Lung (tissue), 12 donors: ENCODE data around the gene DAZAP2. TPM values are rescaled to one million over a fixed set of nuclear protein-coding genes. Genes with fewer than 3 reads are reported as not detected.
A peak's percentile ranks its signal among the peaks of the same experiment; 100 is the strongest.

ENCODE experiments used
- ATAC-seq: fragments of 200-7000 bp; cut with Tn5 transposase; one replicate; pipeline ENCODE4 v1.9.1; 2020; ENCODE audit warnings: moderate number of reproducible peaks; ENCODE audit not compliant: insufficient read depth, low FRiP score
- DNase-seq, 3 donors: peaks; one replicate each; pipeline ENCODE4 v3.0.0-alpha.2; 2013 to 2017
- H3K27ac ChIP-seq, 2 donors: one replicate each; pipeline ENCODE4 v1.5.1; 2013; ENCODE audit warnings: mild to moderate bottlenecking in 2 of 2, moderate library complexity in 2 of 2, control low read depth in 1 of 2, inconsistent platforms in 1 of 2, low read depth in 1 of 2, low read length in 1 of 2
- H3K27me3 ChIP-seq, 3 donors: one replicate each; pipeline ENCODE4 v1.5.1; 2013; ENCODE audit warnings: low read length in 2 of 3; ENCODE audit not compliant: control insufficient read depth in 3 of 3, insufficient read depth in 3 of 3
- H3K36me3 ChIP-seq, 4 donors: one replicate each; pipeline ENCODE4 v1.5.1; 2013; ENCODE audit warnings: low read length in 4 of 4, mild to moderate bottlenecking in 1 of 4, moderate library complexity in 1 of 4; ENCODE audit not compliant: control insufficient read depth in 4 of 4, insufficient read depth in 4 of 4
- H3K4me1 ChIP-seq, 5 donors: one replicate each; pipeline ENCODE4 v1.5.1; 2013; ENCODE audit warnings: low read length in 5 of 5, mild to moderate bottlenecking in 2 of 5, moderate library complexity in 1 of 5; ENCODE audit not compliant: control insufficient read depth in 5 of 5, insufficient read depth in 5 of 5
- H3K4me3 ChIP-seq: one replicate; pipeline ENCODE4 v1.5.1; 2013; ENCODE audit warnings: mild to moderate bottlenecking, control low read depth, moderate library complexity
- H3K9ac ChIP-seq, 2 donors: one replicate each; pipeline ENCODE4 v1.5.1; 2013; ENCODE audit warnings: low read length in 2 of 2, control low read depth in 1 of 2; ENCODE audit not compliant: insufficient read depth in 1 of 2
- H3K9me3 ChIP-seq, 4 donors: one replicate each; pipeline ENCODE4 v1.5.1; 2013; ENCODE audit warnings: low read length in 3 of 4, mild to moderate bottlenecking in 1 of 4, moderate library complexity in 1 of 4; ENCODE audit not compliant: control insufficient read depth in 4 of 4, insufficient read depth in 3 of 4
- WGBS, 2 donors: extraction: QIAGEN DNeasy Blood & Tissue Kit; methylation state at CpG; one replicate each; pipeline ENCODE4 v1.1.7; 2013; 5-methylcytosine and 5-hydroxymethylcytosine counted together
- polyA plus RNA-seq, 2 donors: library from polyadenylated mRNA; stranded (reverse); fragments of 200-250 nt; gene quantifications; one replicate each; pipeline ENCODE4 v1.2.1, GENCODE V29; 2013
- total RNA-seq, 2 donors: library from RNA; depleted of rRNA in 1 of 2; stranded (reverse); fragments of >200 nt in 1 of 2; gene quantifications; one replicate each; pipeline ENCODE4 v1.2.1, GENCODE V29; 2014 to 2021
- TF ChIP-seq, protein P1 (sequence below): IDR thresholded peaks from 2 replicates; pipeline ENCODE4 v1.5.1; 2012; ENCODE audit warnings: mild to moderate bottlenecking; ENCODE audit errors: control extremely low read depth, extremely low read depth
- donor health status: control.
- donor health status: control.
- donor health status: Bipolar disorder and iron deficiency.
- donor health status: healthy.
- donor health status: DM: yes; HTN: yes; CAD: no.

Gene DAZAP2
- total and polyA plus RNA-seq, 4 donors, result 146 to 644 (median 201) TPM

GRCh38 chr12:51191516-51192283 lies 46.9 kb upstream of the DAZAP2 start:
- Histone ChIP-seq H3K9ac (no peak overlapping the region), H3K36me3 (peaks cover 0 to 23% (median 4%) of the 10 kb centered on the region in 4 donors), H3K27ac (no peak overlapping the region), H3K4me3 (no peak overlapping the region), H3K9me3 (no peaks in the 10 kb centered on the region), H3K27me3 (no peaks in the 10 kb centered on the region), H3K4me1 (no peaks in the 10 kb centered on the region)
- TF ChIP-seq, protein P1, sequence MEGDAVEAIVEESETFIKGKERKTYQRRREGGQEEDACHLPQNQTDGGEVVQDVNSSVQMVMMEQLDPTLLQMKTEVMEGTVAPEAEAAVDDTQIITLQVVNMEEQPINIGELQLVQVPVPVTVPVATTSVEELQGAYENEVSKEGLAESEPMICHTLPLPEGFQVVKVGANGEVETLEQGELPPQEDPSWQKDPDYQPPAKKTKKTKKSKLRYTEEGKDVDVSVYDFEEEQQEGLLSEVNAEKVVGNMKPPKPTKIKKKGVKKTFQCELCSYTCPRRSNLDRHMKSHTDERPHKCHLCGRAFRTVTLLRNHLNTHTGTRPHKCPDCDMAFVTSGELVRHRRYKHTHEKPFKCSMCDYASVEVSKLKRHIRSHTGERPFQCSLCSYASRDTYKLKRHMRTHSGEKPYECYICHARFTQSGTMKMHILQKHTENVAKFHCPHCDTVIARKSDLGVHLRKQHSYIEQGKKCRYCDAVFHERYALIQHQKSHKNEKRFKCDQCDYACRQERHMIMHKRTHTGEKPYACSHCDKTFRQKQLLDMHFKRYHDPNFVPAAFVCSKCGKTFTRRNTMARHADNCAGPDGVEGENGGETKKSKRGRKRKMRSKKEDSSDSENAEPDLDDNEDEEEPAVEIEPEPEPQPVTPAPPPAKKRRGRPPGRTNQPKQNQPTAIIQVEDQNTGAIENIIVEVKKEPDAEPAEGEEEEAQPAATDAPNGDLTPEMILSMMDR, result no peak
- 84 to 95% methylated on average over 12 of the region's 12 CpGs for WGBS, 2 donors
- ATAC-seq (no peak), DNase-seq (peak in 1 of 3 donors; percentile 9)

- WGBS, 2 donors, result 93 to 94% methylated on average over 5 of the region's 5 CpGs
These were observed 46.3 kb upstream of the DAZAP2 start for GRCh38 chr12:51192284-51192671.

GRCh38 chr12:51195841-51196240 lies 42.8 kb upstream of the DAZAP2 start:
- no peak overlapping the region for H3K4me3 ChIP-seq
- WGBS, 2 donors, result 94 to 97% methylated on average over 7 of the region's 7 CpGs
- no peaks in the 10 kb centered on the region for H3K27me3 ChIP-seq
- H3K27ac ChIP-seq, result no peak overlapping the region
- DNase-seq (no peak), ATAC-seq (no peak)
- TF ChIP-seq, protein P1, result no peak
- H3K4me1 ChIP-seq, result peaks cover 0 to 4% (median 0%) of the 10 kb centered on the region in 5 donors
- H3K36me3 ChIP-seq, result peaks cover 0 to 18% (median 3%) of the 10 kb centered on the region in 4 donors
- H3K9me3 ChIP-seq, result no peaks in the 10 kb centered on the region
- no peak overlapping the region for H3K9ac ChIP-seq

More at GRCh38 chr12:51192284-51192671, 46.3 kb upstream of the DAZAP2 start:
- Histone ChIP-seq H3K4me3 (no peak overlapping the region), H3K9me3 (no peaks in the 10 kb centered on the region), H3K9ac (no peak overlapping the region), H3K27ac (no peak overlapping the region), H3K4me1 (no peaks in the 10 kb centered on the region), H3K27me3 (no peaks in the 10 kb centered on the region), H3K36me3 (peaks cover under 1 to 25% (median 4%) of the 10 kb centered on the region in 4 donors)
- DNase-seq, result no peak
- TF ChIP-seq, protein P1, result no peak
- ATAC-seq, result no peak
